ENCODE data around the gene MND1. TPM values are rescaled to one million over a fixed set of nuclear protein-coding genes. Genes with fewer than 3 reads are reported as not detected.

MND1 gene
- total RNA-seq, 2 donors from 2014 or later: 15.4 to 30.3 TPM

- no peaks in the 10 kb centered on the region for H3K36me3 ChIP-seq (ENCODE audit: control insufficient read depth, insufficient read depth, low read length)
- DNase-seq: no peak
- Mint-ChIP-seq H3K9me3 (peaks cover 21% of the 10 kb centered on the region), H3K27me3 (ENCODE audit: insufficient read depth) (no peaks in the 10 kb centered on the region), H3K4me1 (peaks cover under 1% of the 10 kb centered on the region), H3K4me3 (no peak overlapping the region), H3K36me3 (ENCODE audit: low read depth) (peaks cover 27% of the 10 kb centered on the region), H3K27ac (no peak overlapping the region)
- H3K4me3 ChIP-seq (ENCODE audit: low read length): no peak overlapping the region
- H3K27me3 ChIP-seq (ENCODE audit: control insufficient read depth, insufficient read depth, low read length, poor library complexity, severe bottlenecking): no peaks in the 10 kb centered on the region
- H3K9ac ChIP-seq (ENCODE audit: extremely low read depth, low read length, poor library complexity, severe bottlenecking): no peak overlapping the region
- no peak overlapping the region for H3K27ac ChIP-seq (ENCODE audit: low read depth, low read length)
- no peaks in the 10 kb centered on the region for H3K9me3 ChIP-seq (ENCODE audit: control insufficient read depth, low read length)
- H3K4me1 ChIP-seq (ENCODE audit: control insufficient read depth, insufficient read depth, low read length): no peaks in the 10 kb centered on the region
- TF ChIP-seq, protein P1, sequence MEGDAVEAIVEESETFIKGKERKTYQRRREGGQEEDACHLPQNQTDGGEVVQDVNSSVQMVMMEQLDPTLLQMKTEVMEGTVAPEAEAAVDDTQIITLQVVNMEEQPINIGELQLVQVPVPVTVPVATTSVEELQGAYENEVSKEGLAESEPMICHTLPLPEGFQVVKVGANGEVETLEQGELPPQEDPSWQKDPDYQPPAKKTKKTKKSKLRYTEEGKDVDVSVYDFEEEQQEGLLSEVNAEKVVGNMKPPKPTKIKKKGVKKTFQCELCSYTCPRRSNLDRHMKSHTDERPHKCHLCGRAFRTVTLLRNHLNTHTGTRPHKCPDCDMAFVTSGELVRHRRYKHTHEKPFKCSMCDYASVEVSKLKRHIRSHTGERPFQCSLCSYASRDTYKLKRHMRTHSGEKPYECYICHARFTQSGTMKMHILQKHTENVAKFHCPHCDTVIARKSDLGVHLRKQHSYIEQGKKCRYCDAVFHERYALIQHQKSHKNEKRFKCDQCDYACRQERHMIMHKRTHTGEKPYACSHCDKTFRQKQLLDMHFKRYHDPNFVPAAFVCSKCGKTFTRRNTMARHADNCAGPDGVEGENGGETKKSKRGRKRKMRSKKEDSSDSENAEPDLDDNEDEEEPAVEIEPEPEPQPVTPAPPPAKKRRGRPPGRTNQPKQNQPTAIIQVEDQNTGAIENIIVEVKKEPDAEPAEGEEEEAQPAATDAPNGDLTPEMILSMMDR (conservative IDR thresholded peaks at IDR 0.05): no peak
- 67% methylated on average over 1 of the region's 1 CpG; no CpG with 5 or more reads in 1 of the 2 experiments for WGBS, 2 experiments (ENCODE audit: insufficient coverage in 1 of 2, insufficient read length in 1 of 2)
Measured at GRCh38 chr4:153403726-153404125, 59.2 kb downstream of the MND1 start.

- H3K4me1 ChIP-seq (ENCODE audit: control insufficient read depth, insufficient read depth, low read length): no peaks in the 10 kb centered on the region
- WGBS, 2 experiments (ENCODE audit: insufficient coverage in 1 of 2, insufficient read length in 1 of 2): 89 to 92% methylated on average over 3 of the region's 3 CpGs
- Mint-ChIP-seq H3K27me3 (ENCODE audit: insufficient read depth) (no peaks in the 10 kb centered on the region), H3K27ac (no peak overlapping the region), H3K4me3 (no peak overlapping the region), H3K4me1 (no peaks in the 10 kb centered on the region), H3K36me3 (ENCODE audit: low read depth) (peaks cover 32% of the 10 kb centered on the region), H3K9me3 (peaks cover 21% of the 10 kb centered on the region)
- TF ChIP-seq, protein P1 (conservative IDR thresholded peaks at IDR 0.05): no peak
- DNase-seq: no peak
- H3K27me3 ChIP-seq (ENCODE audit: control insufficient read depth, insufficient read depth, low read length, poor library complexity, severe bottlenecking): no peaks in the 10 kb centered on the region
- H3K4me3 ChIP-seq (ENCODE audit: low read length): no peak overlapping the region
- no peak overlapping the region for H3K9ac ChIP-seq (ENCODE audit: extremely low read depth, low read length, poor library complexity, severe bottlenecking)
- no peak overlapping the region for H3K27ac ChIP-seq (ENCODE audit: low read depth, low read length)
- H3K36me3 ChIP-seq (ENCODE audit: control insufficient read depth, insufficient read depth, low read length): no peaks in the 10 kb centered on the region
- no peaks in the 10 kb centered on the region for H3K9me3 ChIP-seq (ENCODE audit: control insufficient read depth, low read length)
Measured at GRCh38 chr4:153407906-153408305, 63.4 kb downstream of the MND1 start.

GRCh38 chr4:153408932-153409331 lies 64.4 kb downstream of the MND1 start:
- Histone ChIP-seq H3K27me3 (ENCODE audit: control insufficient read depth, insufficient read depth, low read length, poor library complexity, severe bottlenecking) (no peaks in the 10 kb centered on the region), H3K27ac (ENCODE audit: low read depth, low read length) (no peak overlapping the region), H3K4me1 (ENCODE audit: control insufficient read depth, insufficient read depth, low read length) (no peaks in the 10 kb centered on the region), H3K9ac (ENCODE audit: extremely low read depth, low read length, poor library complexity, severe bottlenecking) (no peak overlapping the region), H3K36me3 (ENCODE audit: control insufficient read depth, insufficient read depth, low read length) (no peaks in the 10 kb centered on the region), H3K4me3 (ENCODE audit: low read length) (no peak overlapping the region), H3K9me3 (ENCODE audit: control insufficient read depth, low read length) (no peaks in the 10 kb centered on the region)
- peaks cover 18% of the 10 kb centered on the region for H3K9me3 Mint-ChIP-seq
- H3K27ac Mint-ChIP-seq: no peak overlapping the region
- no peak for DNase-seq
- H3K4me3 Mint-ChIP-seq: no peak overlapping the region
- no peaks in the 10 kb centered on the region for H3K4me1 Mint-ChIP-seq
- TF ChIP-seq, protein P1 (conservative IDR thresholded peaks at IDR 0.05): no peak
- H3K27me3 Mint-ChIP-seq (ENCODE audit: insufficient read depth): no peaks in the 10 kb centered on the region
- H3K36me3 Mint-ChIP-seq (ENCODE audit: low read depth): peaks cover 28% of the 10 kb centered on the region
- WGBS, 2 experiments (ENCODE audit: insufficient coverage in 1 of 2, insufficient read length in 1 of 2): 100% methylated on average over 2 of the region's 3 CpGs; no CpG with 5 or more reads in 1 of the 2 experiments
